Measurements from ENCODE around the gene C16orf54.
"Not testable (repeated sequence)": the region's sequence is repeated elsewhere in the genome, so short reads cannot be mapped to it uniquely, and the experiment has no call there.

Gene C16orf54

GRCh38 chr16:29698042-29698441, 47.7 kb downstream of the C16orf54 start:
- H3K4ac ChIP-seq (ENCODE audit: low read length) = no peak overlapping the region
- H3K4me3 ChIP-seq (ENCODE audit: low read length in 2 of 2) = no peak overlapping the region
- no peak for DNase-seq (ENCODE audit: low spot score)
- H3K18ac ChIP-seq (ENCODE audit: low read length) = peak overlapping the region; percentile 28
- H3K9ac ChIP-seq (ENCODE audit: low read depth, low read length, poor library complexity) = no peak overlapping the region
- no peak overlapping the region for H2BK120ac ChIP-seq (ENCODE audit: low read depth, low read length)
- WGBS, 2 donors (ENCODE audit: extremely low coverage in 2 of 2, insufficient read length in 2 of 2, insufficient replicate concordance in 1 of 2) = no CpG with 5 or more reads among the region's 2 CpGs
- no peak overlapping the region for H2BK15ac ChIP-seq (ENCODE audit: low read length)
- H2BK5ac ChIP-seq (ENCODE audit: low read length) = no peak overlapping the region
- no peak overlapping the region for H3K27ac ChIP-seq (replicated peaks; ENCODE audit: low read length)
- H3K14ac ChIP-seq (ENCODE audit: low read length) = no peak overlapping the region
- H3K4me1 ChIP-seq (ENCODE audit: control insufficient read depth in 2 of 2, insufficient read depth in 1 of 2, low read depth in 1 of 2, low read length in 2 of 2) = peaks cover 0 to 2% of the 10 kb centered on the region in 2 donors
- peaks cover 13% of the 10 kb centered on the region for H3K79me1 ChIP-seq (ENCODE audit: low read depth, low read length)
- no peak overlapping the region for H3K23ac ChIP-seq (ENCODE audit: low read depth, low read length, poor library complexity)
- H2AK5ac ChIP-seq (ENCODE audit: low read depth, low read length) = no peak overlapping the region
- H3K9me3 ChIP-seq (replicated peaks in 1 of 2; ENCODE audit: control insufficient read depth in 2 of 2, insufficient read depth in 1 of 2, low read depth in 1 of 2, low read length in 2 of 2) = peaks cover 9 to 12% of the 10 kb centered on the region in 2 donors
- H4K91ac ChIP-seq (ENCODE audit: low read depth, low read length, poor library complexity) = no peak overlapping the region
- H2BK12ac ChIP-seq (ENCODE audit: low read length) = no peak overlapping the region
- no peak overlapping the region for H2AFZ ChIP-seq (ENCODE audit: low read length)
- H3K36me3 ChIP-seq (replicated peaks in 1 of 2; ENCODE audit: control insufficient read depth in 2 of 2, insufficient read depth in 2 of 2, low read length in 2 of 2) = peaks cover 14 to 25% of the 10 kb centered on the region in 2 donors
- no peak overlapping the region for H3K4me2 ChIP-seq (ENCODE audit: insufficient read depth, low read length, poor library complexity, severe bottlenecking)
- H3K27me3 ChIP-seq (ENCODE audit: control insufficient read depth in 3 of 3, insufficient read depth in 3 of 3, low read depth in 1 of 3, low read length in 3 of 3) = no peaks in the 10 kb centered on the region
- H4K8ac ChIP-seq (ENCODE audit: low read depth, low read length) = peak overlapping the region; percentile 92

DNA sequence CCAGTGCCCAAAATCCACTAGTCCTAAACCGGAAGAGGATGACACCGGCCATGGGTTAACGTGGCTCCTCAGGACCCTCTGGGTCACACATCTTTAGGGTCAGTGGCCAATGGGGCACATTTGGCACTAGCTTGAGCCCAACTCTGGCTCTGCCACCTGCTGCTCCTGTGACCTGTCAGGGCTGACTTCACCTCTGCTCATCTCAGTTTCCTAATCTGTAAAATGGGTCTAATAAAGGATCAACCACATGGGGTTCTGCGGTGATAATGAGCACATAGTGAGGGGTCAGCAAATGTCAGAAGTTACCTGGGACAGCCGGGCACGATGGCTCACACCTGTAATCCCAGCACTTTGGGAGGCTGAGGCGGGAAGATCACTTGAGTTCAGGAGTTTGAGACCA, 48.4 kb downstream of the C16orf54 start:
- H2AK5ac ChIP-seq (ENCODE audit: low read depth, low read length) = no peak overlapping the region
- H3K27me3 ChIP-seq (ENCODE audit: control insufficient read depth in 3 of 3, insufficient read depth in 3 of 3, low read depth in 1 of 3, low read length in 3 of 3) = no peaks in the 10 kb centered on the region
- H3K4me3 ChIP-seq (ENCODE audit: low read length in 2 of 2) = no peak overlapping the region
- H4K8ac ChIP-seq (ENCODE audit: low read depth, low read length) = peak overlapping the region; percentile 43
- H3K4me1 ChIP-seq (ENCODE audit: control insufficient read depth in 2 of 2, insufficient read depth in 1 of 2, low read depth in 1 of 2, low read length in 2 of 2) = peaks cover 0 to 2% of the 10 kb centered on the region in 2 donors
- H3K18ac ChIP-seq (ENCODE audit: low read length) = peak overlapping the region; percentile 28
- H3K27ac ChIP-seq (replicated peaks; ENCODE audit: low read length) = no peak overlapping the region
- H3K9ac ChIP-seq (ENCODE audit: low read depth, low read length, poor library complexity) = no peak overlapping the region
- no CpG with 5 or more reads among the region's 7 CpGs for WGBS, 2 donors (ENCODE audit: extremely low coverage in 2 of 2, insufficient read length in 2 of 2, insufficient replicate concordance in 1 of 2)
- no peak overlapping the region for H2BK12ac ChIP-seq (ENCODE audit: low read length)
- H2BK5ac ChIP-seq (ENCODE audit: low read length) = no peak overlapping the region
- H3K4ac ChIP-seq (ENCODE audit: low read length) = no peak overlapping the region
- H3K23ac ChIP-seq (ENCODE audit: low read depth, low read length, poor library complexity) = peak overlapping the region; percentile 73
- no peak for DNase-seq (ENCODE audit: low spot score)
- H3K79me1 ChIP-seq (ENCODE audit: low read depth, low read length) = peaks cover 13% of the 10 kb centered on the region
- H3K4me2 ChIP-seq (ENCODE audit: insufficient read depth, low read length, poor library complexity, severe bottlenecking) = no peak overlapping the region
- H4K91ac ChIP-seq (ENCODE audit: low read depth, low read length, poor library complexity) = no peak overlapping the region
- no peak overlapping the region for H2BK15ac ChIP-seq (ENCODE audit: low read length)
- H3K14ac ChIP-seq (ENCODE audit: low read length) = no peak overlapping the region
- H3K36me3 ChIP-seq (replicated peaks in 1 of 2; ENCODE audit: control insufficient read depth in 2 of 2, insufficient read depth in 2 of 2, low read length in 2 of 2) = peaks cover 14 to 25% of the 10 kb centered on the region in 2 donors
- H3K9me3 ChIP-seq (replicated peaks in 1 of 2; ENCODE audit: control insufficient read depth in 2 of 2, insufficient read depth in 1 of 2, low read depth in 1 of 2, low read length in 2 of 2) = peaks cover 9 to 12% of the 10 kb centered on the region in 2 donors
- no peak overlapping the region for H2BK120ac ChIP-seq (ENCODE audit: low read depth, low read length)
- H2AFZ ChIP-seq (ENCODE audit: low read length) = no peak overlapping the region

DNA sequence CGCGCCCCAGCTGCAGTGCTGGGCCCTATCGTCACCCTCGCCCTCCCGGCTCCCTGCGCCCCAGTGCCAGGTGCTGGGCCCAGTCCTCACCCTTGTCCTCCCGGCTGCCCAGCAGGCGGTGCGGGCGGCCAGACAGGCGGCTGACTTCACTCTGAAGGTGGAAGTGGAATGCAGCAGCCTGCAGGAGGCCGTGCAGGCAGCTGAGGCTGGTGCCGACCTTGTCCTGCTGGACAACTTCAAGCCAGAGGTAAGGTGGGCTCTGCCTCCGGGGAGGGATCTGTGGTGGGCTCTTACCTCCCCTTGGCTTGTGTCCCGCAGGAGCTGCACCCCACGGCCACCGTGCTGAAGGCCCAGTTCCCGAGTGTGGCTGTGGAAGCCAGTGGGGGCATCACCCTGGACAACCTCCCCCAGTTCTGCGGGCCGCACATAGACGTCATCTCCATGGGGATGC, 48.9 kb downstream of the C16orf54 start:
- Histone ChIP-seq H3K18ac (ENCODE audit: low read length) (peak overlapping the region; percentile 28), H3K27ac (replicated peaks; ENCODE audit: low read length) (no peak overlapping the region), H3K9ac (ENCODE audit: low read depth, low read length, poor library complexity) (no peak overlapping the region), H3K4ac (ENCODE audit: low read length) (peak overlapping the region; percentile 66), H3K23ac (ENCODE audit: low read depth, low read length, poor library complexity) (peak overlapping the region; percentile 73), H3K4me3 (ENCODE audit: low read length in 2 of 2) (no peak overlapping the region), H2BK120ac (ENCODE audit: low read depth, low read length) (no peak overlapping the region), H3K9me3 (replicated peaks in 1 of 2; ENCODE audit: control insufficient read depth in 2 of 2, insufficient read depth in 1 of 2, low read depth in 1 of 2, low read length in 2 of 2) (peaks cover 10 to 12% of the 10 kb centered on the region in 2 donors), H2AK5ac (ENCODE audit: low read depth, low read length) (no peak overlapping the region), H2BK12ac (ENCODE audit: low read length) (peak overlapping the region; percentile 41), H4K91ac (ENCODE audit: low read depth, low read length, poor library complexity) (no peak overlapping the region), H3K4me2 (ENCODE audit: insufficient read depth, low read length, poor library complexity, severe bottlenecking) (no peak overlapping the region), H3K27me3 (ENCODE audit: control insufficient read depth in 3 of 3, insufficient read depth in 3 of 3, low read depth in 1 of 3, low read length in 3 of 3) (no peaks in the 10 kb centered on the region), H2BK5ac (ENCODE audit: low read length) (no peak overlapping the region), H3K36me3 (replicated peaks in 1 of 2; ENCODE audit: control insufficient read depth in 2 of 2, insufficient read depth in 2 of 2, low read length in 2 of 2) (peaks cover 14 to 25% of the 10 kb centered on the region in 2 donors), H2AFZ (ENCODE audit: low read length) (no peak overlapping the region), H3K14ac (ENCODE audit: low read length) (peak overlapping the region; percentile 82), H3K4me1 (ENCODE audit: control insufficient read depth in 2 of 2, insufficient read depth in 1 of 2, low read depth in 1 of 2, low read length in 2 of 2) (peaks cover 0 to 2% of the 10 kb centered on the region in 2 donors), H2BK15ac (ENCODE audit: low read length) (no peak overlapping the region), H4K8ac (ENCODE audit: low read depth, low read length) (peak overlapping the region; percentile 43), H3K79me1 (ENCODE audit: low read depth, low read length) (peaks cover 14% of the 10 kb centered on the region)
- no peak for DNase-seq (ENCODE audit: low spot score)
- no CpG with 5 or more reads among the region's 21 CpGs for WGBS, 2 donors (ENCODE audit: extremely low coverage in 2 of 2, insufficient read length in 2 of 2, insufficient replicate concordance in 1 of 2)

- H2BK120ac ChIP-seq (ENCODE audit: low read depth, low read length); H2BK5ac ChIP-seq (ENCODE audit: low read length); H3K23ac ChIP-seq (ENCODE audit: low read depth, low read length, poor library complexity); H3K27me3 ChIP-seq (ENCODE audit: control insufficient read depth in 3 of 3, insufficient read depth in 3 of 3, low read depth in 1 of 3, low read length in 3 of 3); H2AK5ac ChIP-seq (ENCODE audit: low read depth, low read length); H4K8ac ChIP-seq (ENCODE audit: low read depth, low read length); H2BK15ac ChIP-seq (ENCODE audit: low read length); H3K18ac ChIP-seq (ENCODE audit: low read length); H2BK12ac ChIP-seq (ENCODE audit: low read length); H3K27ac ChIP-seq (replicated peaks; ENCODE audit: low read length); H3K4me1 ChIP-seq (ENCODE audit: control insufficient read depth in 2 of 2, insufficient read depth in 1 of 2, low read depth in 1 of 2, low read length in 2 of 2); H3K4ac ChIP-seq (ENCODE audit: low read length); H3K4me2 ChIP-seq (ENCODE audit: insufficient read depth, low read length, poor library complexity, severe bottlenecking); H4K91ac ChIP-seq (ENCODE audit: low read depth, low read length, poor library complexity); H2AFZ ChIP-seq (ENCODE audit: low read length); DNase-seq (ENCODE audit: low spot score); H3K4me3 ChIP-seq (ENCODE audit: low read length in 2 of 2); H3K9ac ChIP-seq (ENCODE audit: low read depth, low read length, poor library complexity); H3K14ac ChIP-seq (ENCODE audit: low read length): not testable (repeated sequence)
- H3K36me3 ChIP-seq (replicated peaks in 1 of 2; ENCODE audit: control insufficient read depth in 2 of 2, insufficient read depth in 2 of 2, low read length in 2 of 2) = peaks cover 14 to 29% of the 10 kb centered on the region in 2 donors
- peaks cover 15 to 16% of the 10 kb centered on the region in 2 donors for H3K9me3 ChIP-seq (replicated peaks in 1 of 2; ENCODE audit: control insufficient read depth in 2 of 2, insufficient read depth in 1 of 2, low read depth in 1 of 2, low read length in 2 of 2)
- WGBS, 2 donors (ENCODE audit: extremely low coverage in 2 of 2, insufficient read length in 2 of 2, insufficient replicate concordance in 1 of 2) = no CpG with 5 or more reads among the region's 3 CpGs
- peaks cover 17% of the 10 kb centered on the region for H3K79me1 ChIP-seq (ENCODE audit: low read depth, low read length)
These were observed 50.1 kb downstream of the C16orf54 start for GRCh38 chr16:29695675-29696074.
